GM12878 (cell line): ENCODE results near the gene WBP4. TPM values are rescaled to one million over a fixed set of nuclear protein-coding genes. Genes with fewer than 3 reads are reported as not detected.

Experiments used
- BCL11A ChIP-seq: IDR thresholded peaks from 2 replicates; pipeline ENCODE4 v1.6.1; 2011; ENCODE audit warnings: low read depth, low read length
- BCLAF1 ChIP-seq: fragments of 450-650 bp; IDR thresholded peaks from 2 replicates; pipeline ENCODE4 v1.6.1; 2017; ENCODE audit warnings: antibody characterized with exemption, mild to moderate bottlenecking, moderate library complexity
- BRCA1 ChIP-seq: IDR thresholded peaks from 2 replicates; pipeline ENCODE4 v1.6.1; 2011; ENCODE audit warnings: low read depth, low read length, improper control_type of control experiment
- CEBPB ChIP-seq, 2 experiments: fragments of 150-350 bp in 1 of 2; IDR thresholded peaks; 2 replicates each; pipeline ENCODE4 v1.6.1; 2012 to 2014; ENCODE audit warnings: low read depth in 2 of 2, low read length in 2 of 2, borderline replicate concordance in 1 of 2, inconsistent platforms in 1 of 2
- CEBPZ ChIP-seq: fragments of 150-350 bp; IDR thresholded peaks from 2 replicates; pipeline ENCODE4 v1.6.1; 2016; ENCODE audit warnings: low read depth, low read length
- FOS ChIP-seq: IDR thresholded peaks from 3 replicates; pipeline ENCODE4 v1.6.1; 2011; ENCODE audit warnings: borderline replicate concordance; ENCODE audit not compliant: insufficient read length; ENCODE audit errors: extremely low read depth
- MEF2A ChIP-seq: IDR thresholded peaks from 2 replicates; pipeline ENCODE4 v1.6.1; 2011; ENCODE audit warnings: low read depth, mild to moderate bottlenecking, low read length, moderate library complexity; ENCODE audit not compliant: insufficient read depth
- MLLT1 ChIP-seq: fragments of 450-650 bp; IDR thresholded peaks from 2 replicates; pipeline ENCODE4 v1.6.1; 2016; ENCODE audit warnings: mild to moderate bottlenecking
- PAX8 ChIP-seq: fragments of 450-650 bp; IDR thresholded peaks from 2 replicates; pipeline ENCODE4 v1.6.1; 2017; ENCODE audit warnings: mild to moderate bottlenecking, moderate library complexity
- RBBP5 ChIP-seq: fragments of 200-600 bp; sonication (generic); conservative IDR thresholded peaks from 2 replicates; pipeline ENCODE4 v1.6.1; 2016
- RUNX3 ChIP-seq: IDR thresholded peaks from 2 replicates; pipeline ENCODE4 v1.6.1; 2012; ENCODE audit warnings: low read length, inconsistent platforms
- STAT3 ChIP-seq: IDR thresholded peaks from 2 replicates; pipeline ENCODE4 v1.6.1; 2011; ENCODE audit warnings: low read depth, low read length, improper control_type of control experiment
- SUPT20H ChIP-seq: IDR thresholded peaks from 2 replicates; pipeline ENCODE4 v1.6.1; 2011; ENCODE audit warnings: low read depth, mild to moderate bottlenecking, low read length, moderate library complexity, borderline replicate concordance; ENCODE audit not compliant: control insufficient read depth
- TBL1XR1 ChIP-seq: IDR thresholded peaks from 2 replicates; pipeline ENCODE4 v1.6.1; 2012; ENCODE audit warnings: low read depth, low read length, improper control_type of control experiment
- polyA plus RNA-seq, 11 experiments: library from polyadenylated mRNA; depleted of rRNA in 4 of 11; unstranded in 6 of 11; stranded (reverse) in 5 of 11; fragments of >200 nt; fragmentation: Nextera tagmentation in 4 of 11; fragmentation: Illumina TruSeq in 1 of 11; extraction: Ambion mirVana in 4 of 11; extraction: Trizol in 1 of 11; gene quantifications; 1 replicate in 1 of 11; 2 replicates in 10 of 11; pipeline versions ENCODE4 v1.2.1 to v1.2.3, GENCODE V29; 2011 to 2016; ENCODE audit warnings: inconsistent platforms in 2 of 11, missing spikeins in 2 of 11, low read depth in 1 of 11
- total RNA-seq, 4 experiments: library from RNA; depleted of rRNA in 3 of 4; stranded (reverse); fragments of >200 nt in 3 of 4; fragmentation: Illumina TruSeq in 1 of 4; extraction: Trizol in 1 of 4; gene quantifications; 2 replicates each; pipeline versions ENCODE4 v1.2.1 to v1.2.3, GENCODE V29; 2013 to 2021
- TF ChIP-seq, protein P1 (sequence below): fragments of 450-650 bp; IDR thresholded peaks from 2 replicates; pipeline ENCODE4 v1.6.1; 2017; ENCODE audit warnings: mild to moderate bottlenecking

WBP4 gene
- total and polyA plus RNA-seq, 10 of the 15 experiments (the other 5 are each of a cell fraction or from before 2014, with no cell fraction given): 7.4 to 21.6 (median 14.2) TPM

DNA sequence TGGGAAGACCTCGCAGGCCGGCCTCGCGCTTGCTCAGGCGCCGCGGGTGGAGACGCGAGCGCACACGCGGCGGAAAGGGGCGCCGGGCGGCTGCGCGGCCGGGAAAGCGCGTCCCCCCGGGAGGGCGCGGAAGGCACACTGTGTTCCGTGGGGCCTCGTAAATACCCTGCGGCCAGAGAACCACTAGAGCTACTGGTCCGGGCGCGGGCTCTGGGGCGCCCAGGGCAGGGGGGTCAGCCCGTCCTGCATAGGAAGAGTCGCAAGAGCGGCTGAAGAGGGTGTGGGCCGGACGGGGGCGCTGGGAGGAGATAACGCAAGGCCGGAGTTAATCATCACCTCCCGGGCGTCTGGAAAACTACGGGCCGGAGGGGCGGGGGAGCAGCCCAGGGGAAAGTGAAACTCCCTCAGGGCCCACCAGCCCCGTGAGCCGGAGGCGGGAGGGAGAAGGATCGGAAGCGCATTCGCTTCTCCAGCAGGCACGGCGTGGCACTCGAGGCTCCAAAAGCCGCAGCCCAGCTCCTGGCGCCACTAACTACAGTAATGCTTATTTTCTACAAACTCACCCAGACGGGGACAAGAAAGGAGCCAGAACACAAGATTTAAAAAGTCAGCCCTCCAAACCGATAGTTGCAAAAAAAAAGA, 1.1 kb upstream of the WBP4 start (continued):
- 0 out of 2 replicates have a peak, but pooled peaks have one; percentile 63 for TF ChIP-seq RBBP5
- TF ChIP-seq BCL11A: no peak
- TF ChIP-seq BCLAF1: no peak
- no peak for TF ChIP-seq CEBPZ
- TF ChIP-seq MEF2A: no peak
- TF ChIP-seq, protein P1, sequence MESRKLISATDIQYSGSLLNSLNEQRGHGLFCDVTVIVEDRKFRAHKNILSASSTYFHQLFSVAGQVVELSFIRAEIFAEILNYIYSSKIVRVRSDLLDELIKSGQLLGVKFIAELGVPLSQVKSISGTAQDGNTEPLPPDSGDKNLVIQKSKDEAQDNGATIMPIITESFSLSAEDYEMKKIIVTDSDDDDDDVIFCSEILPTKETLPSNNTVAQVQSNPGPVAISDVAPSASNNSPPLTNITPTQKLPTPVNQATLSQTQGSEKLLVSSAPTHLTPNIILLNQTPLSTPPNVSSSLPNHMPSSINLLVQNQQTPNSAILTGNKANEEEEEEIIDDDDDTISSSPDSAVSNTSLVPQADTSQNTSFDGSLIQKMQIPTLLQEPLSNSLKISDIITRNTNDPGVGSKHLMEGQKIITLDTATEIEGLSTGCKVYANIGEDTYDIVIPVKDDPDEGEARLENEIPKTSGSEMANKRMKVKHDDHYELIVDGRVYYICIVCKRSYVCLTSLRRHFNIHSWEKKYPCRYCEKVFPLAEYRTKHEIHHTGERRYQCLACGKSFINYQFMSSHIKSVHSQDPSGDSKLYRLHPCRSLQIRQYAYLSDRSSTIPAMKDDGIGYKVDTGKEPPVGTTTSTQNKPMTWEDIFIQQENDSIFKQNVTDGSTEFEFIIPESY: no peak
- no peak for TF ChIP-seq SUPT20H
- TF ChIP-seq FOS: no peak
- TF ChIP-seq PAX8: no peak
- TF ChIP-seq BRCA1: no peak
- no peak for TF ChIP-seq STAT3
- no peak for TF ChIP-seq TBL1XR1
- TF ChIP-seq RUNX3: no peak
- no peak for TF ChIP-seq CEBPB (IDR thresholded peaks at IDR 0.05; ENCODE audit: borderline replicate concordance in 1 of 2, low read depth in 2 of 2, low read length in 2 of 2)
- peak; percentile 88 for TF ChIP-seq MLLT1
